Stromal cell of bone marrow (primary cell): ENCODE measurements around the gene KCTD2.
A peak's percentile ranks its signal among the peaks of the same experiment; 100 is the strongest.
"Not testable (repeated sequence)": the region's sequence is repeated elsewhere in the genome, so short reads cannot be mapped to it uniquely, and the experiment has no call there.

Source experiments
- DNase-seq: peaks from one replicate; pipeline ENCODE4 v3.0.0-alpha.2; 2012; ENCODE audit warnings: low read depth

The KCTD2 gene, protein sequence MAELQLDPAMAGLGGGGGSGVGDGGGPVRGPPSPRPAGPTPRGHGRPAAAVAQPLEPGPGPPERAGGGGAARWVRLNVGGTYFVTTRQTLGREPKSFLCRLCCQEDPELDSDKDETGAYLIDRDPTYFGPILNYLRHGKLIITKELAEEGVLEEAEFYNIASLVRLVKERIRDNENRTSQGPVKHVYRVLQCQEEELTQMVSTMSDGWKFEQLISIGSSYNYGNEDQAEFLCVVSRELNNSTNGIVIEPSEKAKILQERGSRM

DNA sequence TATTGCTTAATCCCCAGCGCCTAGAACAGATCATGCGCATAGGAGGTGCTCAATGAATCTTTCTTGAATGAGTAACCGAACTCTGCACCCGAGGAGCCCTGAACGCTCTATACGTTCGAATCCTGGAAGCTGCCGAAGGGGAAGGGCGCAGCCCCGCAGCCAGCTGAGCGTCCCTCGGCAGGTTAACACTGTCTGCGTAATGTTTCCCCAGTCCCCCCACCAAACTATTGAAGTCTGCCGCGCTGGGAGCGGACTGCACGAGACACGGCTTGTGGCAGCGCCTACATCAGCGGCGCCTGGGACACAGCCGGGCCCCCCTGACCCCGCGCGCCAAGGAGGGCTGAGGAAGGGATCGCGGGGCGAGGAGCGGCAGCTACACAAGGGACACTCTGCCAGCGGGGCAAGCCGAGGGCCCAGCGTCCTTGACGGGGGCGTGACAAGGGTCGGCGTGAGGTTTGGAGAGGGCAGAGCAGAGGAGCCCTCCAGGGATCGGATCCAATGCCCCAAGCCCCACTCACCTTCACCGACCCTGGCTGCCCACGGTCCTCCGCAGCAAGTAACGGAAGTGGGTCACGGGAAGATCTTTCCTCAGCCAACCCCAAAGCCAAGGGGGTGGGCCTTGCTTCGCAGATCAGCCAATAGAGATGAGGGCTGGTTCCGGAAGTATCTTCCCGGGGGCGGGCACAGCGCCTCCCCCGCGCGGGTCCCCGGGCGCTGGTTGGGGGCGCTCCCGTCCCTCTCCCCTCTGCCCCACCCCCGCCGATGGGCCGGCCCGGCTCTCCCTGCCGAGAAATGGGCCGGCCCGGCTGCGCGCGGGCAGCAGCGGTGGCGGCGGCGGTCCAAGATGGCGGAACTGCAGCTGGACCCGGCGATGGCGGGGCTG, at the start of gene KCTD2, which contains the start of gene ATP5PD:
KCTD2 (plus strand) TSS at position 819 of the 883 bp plus-strand sequence; CDS start at position 845, 26 bp downstream.
ATP5PD (minus strand) TSS at position 563 of the 883 bp plus-strand sequence. CDS start 4,319 bp downstream, outside the sequence.
- peak; percentile 95 for DNase-seq

DNA sequence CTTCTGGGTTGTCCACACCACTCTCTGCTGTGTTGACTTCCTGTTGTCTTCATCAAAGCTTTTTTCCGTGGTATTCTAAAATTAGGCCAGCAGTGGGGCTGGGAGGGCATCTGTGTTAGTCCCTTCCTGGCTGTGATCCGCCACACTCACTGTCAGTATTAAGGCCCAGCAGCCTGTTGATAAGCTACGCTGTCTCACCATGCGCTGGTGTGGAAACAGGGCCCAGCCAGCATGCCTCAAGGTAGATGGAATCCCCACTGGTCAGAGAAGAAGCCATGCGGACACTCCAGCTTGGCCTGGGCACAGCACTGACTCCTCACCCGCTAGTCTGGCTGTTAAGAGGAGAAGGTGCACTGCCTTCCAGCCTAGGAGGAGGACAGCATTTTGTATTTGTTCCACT, 48.2 kb upstream of the KCTD2 start:
- DNase-seq: no peak

DNA sequence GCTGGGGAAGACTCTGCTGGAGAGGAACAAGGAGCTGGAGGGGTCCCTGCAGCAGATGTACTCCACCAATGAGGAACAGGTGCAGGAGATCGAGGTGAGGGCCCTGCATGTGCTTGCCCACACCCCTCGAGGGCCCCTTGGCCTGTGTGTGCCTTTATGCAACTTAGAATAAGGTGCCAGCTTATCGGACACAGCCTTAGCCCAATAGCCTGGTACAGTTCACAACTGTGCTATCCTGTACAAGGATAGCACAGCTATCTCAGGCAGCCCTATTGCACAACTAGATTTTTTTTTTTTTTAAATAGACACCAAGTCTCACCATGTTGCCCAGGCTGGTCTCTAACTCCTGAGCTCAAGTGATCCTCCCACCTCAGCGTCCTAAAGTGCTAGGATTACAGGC, 47.5 kb upstream of the KCTD2 start:
- DNase-seq: no peak

DNA sequence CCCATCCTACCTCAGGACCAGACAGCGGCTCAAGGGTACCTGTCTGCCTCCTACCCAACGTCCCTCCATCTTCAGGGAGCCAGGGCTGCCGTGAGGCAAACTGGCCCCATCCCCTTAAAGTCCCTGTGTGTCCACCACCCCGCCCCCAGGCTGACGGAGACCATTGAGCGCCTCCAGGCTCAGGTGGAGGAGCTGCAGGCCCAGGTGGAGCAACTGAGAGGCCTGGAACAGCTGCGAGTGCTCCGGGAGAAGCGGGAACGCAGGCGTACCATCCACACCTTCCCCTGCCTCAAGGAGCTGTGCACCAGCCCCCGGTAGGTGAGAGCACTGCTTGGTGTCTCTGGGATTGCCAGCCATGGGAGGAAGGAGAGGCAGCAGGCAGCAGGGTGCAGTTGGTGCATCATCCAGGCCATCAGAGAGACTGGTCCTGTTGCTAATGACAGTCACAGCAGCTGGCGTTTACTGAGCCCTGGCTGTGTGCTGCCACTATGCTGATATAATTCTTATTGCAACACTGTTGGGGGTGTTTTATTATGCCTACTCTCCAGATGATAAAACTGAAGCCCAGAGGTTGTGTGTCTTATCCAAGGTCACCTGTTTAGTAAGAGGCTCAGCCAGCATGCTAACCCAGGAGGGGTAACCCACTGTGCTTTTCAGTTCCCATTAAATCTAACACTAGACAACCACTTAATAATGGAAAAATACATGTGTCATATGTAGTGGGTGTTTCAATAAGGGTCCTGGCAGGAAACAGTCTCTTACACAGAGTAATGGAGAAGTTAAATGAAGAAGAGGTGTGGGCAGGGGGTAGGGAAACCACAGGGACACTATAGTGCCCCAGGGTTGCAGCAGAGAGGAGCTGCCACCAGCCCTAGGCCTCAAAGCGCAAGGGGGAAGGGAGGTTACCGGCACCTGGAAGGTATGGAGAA, 44.8 kb upstream of the KCTD2 start:
- DNase-seq: no peak

DNA sequence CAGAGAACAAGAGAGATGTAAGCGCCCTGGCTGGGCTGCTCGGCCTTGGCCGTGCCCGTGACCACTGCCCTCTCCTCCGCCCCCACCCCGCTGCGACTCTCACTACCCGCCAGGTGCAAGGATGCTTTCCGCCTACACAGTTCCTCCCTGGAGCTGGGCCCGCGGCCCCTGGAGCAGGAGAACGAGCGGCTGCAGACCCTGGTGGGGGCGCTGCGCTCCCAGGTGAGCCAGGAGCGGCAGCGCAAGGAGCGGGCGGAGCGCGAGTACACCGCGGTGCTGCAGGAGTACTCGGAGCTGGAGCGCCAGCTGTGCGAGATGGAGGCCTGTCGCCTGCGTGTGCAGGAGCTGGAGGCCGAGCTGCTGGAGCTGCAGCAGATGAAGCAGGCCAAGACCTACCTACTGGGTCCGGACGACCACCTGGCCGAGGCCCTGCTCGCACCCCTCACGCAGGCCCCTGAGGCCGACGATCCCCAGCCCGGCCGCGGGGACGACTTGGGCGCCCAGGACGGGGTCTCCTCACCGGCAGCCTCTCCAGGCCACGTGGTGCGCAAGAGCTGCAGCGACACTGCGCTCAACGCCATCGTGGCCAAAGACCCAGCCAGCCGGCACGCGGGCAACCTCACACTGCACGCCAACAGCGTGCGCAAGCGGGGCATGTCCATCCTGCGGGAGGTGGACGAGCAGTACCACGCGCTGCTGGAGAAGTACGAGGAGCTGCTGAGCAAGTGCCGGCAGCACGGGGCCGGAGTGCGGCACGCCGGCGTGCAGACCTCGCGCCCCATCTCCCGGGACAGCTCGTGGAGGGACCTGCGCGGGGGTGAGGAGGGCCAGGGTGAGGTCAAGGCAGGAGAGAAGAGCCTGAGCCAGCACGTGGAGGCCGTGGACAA, 43.7 kb upstream of the KCTD2 start:
- DNase-seq: no peak

DNA sequence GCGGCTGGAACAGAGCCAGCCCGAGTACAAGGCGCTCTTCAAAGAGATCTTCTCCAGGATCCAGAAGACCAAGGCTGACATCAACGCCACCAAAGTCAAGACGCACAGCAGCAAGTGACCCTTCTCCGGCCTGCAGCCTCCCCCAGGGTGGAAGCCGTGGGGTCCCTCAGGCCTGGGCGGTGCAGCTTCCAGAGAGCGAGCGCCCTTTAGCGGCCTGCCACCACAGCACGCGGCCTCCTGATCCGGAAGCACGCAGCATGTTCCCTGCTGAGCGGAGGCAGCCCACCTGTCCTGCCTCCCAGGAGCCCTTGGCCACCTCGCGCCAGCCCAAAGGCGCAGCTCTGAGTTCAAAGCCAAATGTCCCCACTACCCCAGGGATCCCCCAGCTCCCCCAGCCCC, 43.1 kb upstream of the KCTD2 start:
- no peak for DNase-seq

DNA sequence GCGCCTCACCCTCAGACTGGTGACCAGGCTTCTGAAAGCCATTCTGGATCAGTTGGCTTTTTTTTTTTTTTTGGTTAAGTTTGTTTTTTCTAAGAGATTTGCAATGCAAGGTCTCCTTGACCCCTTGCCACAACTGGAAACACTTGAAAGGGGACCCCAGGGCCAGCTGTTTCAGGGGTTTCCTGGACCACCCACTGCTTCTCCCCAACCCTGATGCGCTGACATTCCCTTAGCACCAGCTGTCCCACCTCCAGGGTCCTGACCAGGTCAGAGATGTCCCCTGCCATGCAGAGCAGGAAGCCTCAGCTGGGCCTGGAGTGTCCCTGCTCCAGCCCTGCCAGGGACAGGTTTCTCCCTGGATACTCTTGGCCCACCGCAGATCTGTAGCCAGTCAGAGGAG, 42.7 kb upstream of the KCTD2 start:
- DNase-seq: no peak

DNA sequence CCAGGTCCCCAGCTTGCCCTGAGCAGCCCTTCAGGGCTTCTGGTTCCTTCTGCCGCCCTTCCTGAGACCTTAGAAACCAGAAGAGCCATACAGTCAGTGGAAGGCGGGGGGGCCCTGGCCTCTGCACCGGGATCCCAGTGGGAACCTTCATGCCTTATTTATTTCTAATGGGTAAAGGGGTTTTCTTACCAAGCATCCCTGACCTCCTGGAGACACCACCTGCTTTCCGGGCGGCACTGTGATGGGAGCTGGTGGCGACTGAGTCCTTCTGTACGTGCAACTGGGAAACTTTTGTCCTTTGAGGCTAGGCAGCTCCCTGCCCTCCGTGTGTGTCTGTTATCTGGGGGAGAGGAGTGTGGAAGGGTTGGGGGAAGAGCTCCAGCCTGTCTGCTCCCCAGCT, 41.7 kb upstream of the KCTD2 start:
- no peak for DNase-seq

DNA sequence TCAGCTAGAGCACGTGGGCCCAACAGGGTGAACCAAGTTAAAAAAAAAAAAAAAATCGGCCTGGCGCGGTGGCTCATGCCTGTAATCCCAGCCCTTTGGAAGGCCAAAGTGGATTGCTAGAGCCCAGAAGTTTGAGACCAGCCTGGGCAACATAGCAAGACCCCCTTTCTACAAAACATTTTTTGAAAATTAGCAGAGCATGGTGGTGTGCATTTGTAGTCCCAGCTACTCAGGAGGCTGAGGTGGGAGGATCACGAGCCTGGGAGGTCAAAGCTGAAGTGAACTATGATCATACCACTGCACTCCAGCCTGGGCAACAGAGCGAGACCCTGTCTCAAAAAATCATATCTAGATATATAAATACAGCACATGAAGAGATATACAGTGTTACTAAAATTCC, 40.9 kb upstream of the KCTD2 start:
- DNase-seq: not testable (repeated sequence)

DNA sequence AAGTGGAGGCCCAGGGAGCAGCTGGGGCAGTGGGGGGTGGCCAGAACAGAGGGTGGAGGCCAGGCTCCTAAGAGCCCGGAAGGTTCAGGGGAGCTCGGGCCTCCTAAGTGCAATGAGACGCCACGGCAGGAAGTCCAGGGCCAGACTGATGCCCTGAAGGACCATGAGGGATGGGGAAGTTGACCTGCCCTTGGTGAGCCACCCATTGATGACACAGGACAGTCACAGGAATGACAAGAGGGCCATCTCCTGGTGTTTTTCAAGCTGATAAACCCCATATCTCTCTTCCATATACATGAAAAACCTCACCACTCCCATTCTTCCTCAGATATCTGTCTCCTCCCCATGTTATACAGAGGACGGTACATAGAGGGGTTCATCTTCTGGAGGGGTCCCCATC, 40.4 kb upstream of the KCTD2 start:
- no peak for DNase-seq

DNA sequence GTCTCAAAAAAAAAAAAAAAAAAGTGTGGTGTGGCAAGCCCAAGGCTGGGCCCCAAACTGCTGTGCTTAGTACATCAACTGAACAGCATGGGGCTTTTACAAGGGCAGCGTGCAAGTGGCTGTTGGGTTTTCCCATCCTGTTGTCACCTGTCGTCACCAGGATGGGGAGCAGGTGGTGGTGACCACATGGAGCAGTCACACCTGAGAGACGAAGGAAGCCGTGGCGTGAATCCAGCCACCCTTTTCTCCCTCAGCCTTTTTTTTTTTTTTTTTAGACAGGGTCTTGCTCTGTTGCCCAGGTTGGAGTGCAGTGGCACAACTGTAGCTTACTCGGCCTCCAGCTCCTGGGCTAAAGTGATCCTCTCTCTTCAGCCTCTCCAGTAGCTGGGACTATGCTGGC, 38.7 kb upstream of the KCTD2 start:
- DNase-seq: no peak

DNA sequence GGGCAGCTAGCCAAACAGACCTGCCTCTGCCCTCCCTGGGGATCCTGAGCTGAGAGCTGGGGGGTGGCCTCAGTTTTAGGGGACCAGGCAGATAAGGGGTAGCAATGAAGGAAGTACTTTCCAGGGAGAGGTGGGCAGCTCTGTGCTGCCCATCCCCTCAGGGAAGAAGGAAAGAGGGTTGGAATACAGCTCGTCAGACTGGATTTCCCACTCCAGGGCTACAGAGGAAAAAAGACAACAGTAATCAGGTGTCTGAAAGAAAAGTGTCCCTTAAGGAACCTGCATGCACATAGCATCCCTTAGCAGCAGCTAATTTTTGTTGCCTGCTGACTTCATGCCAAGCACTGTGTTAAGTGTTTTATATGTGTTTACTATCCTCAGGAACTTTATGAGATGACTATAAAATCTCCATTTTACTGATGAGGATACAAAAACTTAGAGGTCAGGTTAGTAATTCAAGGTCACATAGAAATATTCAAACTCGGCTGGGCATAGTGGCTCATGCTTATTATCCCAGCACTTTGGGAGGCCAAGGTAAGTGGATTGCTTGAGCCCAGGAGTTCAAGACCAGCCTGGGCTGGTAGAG, 37.8 kb upstream of the KCTD2 start:
- DNase-seq: no peak

DNA sequence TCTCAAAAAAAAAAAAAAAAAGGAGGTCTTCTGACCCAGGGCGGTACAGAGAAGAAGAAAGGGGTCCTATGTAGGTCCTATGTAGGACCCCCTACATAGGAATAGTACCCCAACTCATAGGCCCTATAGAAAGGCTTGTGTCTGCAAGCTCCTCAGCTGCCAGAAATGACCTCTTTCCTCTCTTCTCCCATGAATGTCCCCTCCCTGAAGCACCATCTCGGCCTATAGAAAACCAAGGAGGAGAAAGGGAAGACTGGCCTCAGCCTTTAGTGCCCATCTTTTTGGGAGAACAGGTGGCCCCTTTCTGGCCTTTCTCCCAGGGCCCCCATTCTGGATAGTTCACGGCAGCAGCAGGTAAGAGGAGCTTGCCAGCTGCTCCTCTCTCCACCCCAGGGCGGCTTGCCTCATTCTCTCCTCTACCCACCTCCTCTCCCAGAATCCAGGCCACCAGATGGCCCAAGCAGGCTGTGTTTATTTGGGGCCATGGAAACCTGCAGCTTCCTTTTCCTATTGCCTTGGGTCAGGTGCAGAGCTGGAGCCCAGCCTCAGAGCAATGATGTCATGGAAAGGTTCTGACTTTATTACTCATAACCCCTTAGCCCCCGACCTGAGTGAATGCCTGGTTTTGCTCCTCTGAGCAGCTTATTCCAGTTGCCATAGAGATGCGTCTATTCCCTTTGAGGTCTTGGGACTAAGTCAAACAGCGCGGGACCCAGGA, 36.2 kb upstream of the KCTD2 start:
- peak; percentile 41 for DNase-seq

DNA sequence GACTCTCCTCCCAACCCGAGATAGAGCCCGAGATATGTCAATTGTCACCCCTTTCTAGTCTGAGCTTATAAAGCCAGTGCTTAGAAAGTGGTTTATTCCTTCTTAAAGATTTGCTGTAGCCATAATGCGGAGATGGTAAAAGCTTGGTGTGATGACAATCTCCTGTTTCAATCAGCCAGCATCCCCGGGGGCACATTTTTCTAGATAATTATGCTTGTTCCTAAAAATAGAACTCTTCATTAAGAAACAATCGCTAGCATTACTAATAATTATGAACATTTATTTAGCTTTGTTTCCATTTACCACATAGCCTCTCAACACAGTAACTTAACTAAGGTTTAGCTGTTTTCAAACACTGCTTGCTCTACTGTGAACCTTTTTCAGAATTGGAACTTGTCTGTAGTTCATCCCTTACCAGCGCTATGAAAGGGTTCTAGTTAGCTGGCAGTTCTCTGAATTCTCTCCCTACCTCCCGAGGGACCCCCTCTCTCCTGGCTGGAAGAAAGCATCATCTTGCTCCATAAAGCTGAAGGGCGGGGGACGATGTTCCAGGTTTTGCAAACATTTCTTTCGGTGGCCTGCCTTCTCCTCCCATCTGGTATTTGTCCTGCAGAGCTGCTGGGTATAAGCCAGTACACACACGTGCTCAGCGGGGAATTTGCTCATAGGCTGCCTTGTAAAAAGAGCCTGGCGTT, 35.5 kb upstream of the KCTD2 start:
- DNase-seq: peak; percentile 51

DNA sequence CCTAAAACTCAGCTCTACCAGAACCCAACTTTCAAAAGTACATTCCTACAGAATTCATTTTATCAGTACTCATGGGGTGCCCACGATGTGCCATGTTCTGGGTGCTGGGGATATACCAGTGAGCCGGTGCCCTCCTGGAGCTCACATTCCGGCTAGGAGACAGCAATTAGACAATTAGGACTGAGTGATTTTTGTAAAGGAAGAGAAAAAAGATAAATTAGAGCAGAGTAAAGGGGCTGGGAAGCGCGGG, 35.0 kb upstream of the KCTD2 start:
- DNase-seq: no peak

DNA sequence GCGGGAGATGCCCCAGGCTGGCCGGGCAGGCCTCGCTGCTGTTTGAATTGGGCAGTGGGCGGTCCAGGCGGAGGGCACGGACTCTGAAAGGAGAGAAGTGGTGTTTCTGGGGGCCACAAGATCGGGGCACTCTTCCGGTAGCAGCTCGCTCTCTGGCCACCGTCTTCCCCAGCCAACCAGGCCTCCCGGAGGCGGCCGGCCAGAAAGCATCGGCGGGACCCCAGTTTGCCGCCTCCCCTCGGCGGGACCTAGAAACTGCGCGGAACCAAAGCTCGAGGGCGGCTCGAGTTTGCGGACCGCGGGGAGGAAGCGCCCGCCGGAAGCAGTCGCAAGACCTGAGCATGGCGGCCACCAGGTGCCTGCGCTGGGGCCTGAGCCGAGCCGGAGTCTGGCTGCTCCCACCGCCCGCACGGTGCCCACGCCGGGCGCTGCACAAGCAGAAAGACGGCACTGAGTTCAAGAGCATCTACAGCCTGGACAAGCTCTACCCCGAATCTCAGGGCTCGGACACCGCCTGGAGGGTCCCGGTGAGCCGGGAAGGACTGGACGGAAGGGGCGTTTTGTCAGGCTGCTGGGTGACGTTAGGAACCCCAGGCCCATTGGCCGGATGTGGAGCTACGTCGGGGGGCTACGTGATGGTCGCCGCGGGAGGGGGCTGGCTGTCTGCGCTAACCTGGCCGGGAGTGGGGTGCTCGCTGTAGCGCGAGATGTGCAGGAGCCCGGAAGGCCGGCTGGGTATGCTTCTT, 34.5 kb upstream of the KCTD2 start, which contains the start of gene MRPL58:
MRPL58 (plus strand) TSS at position 325 of the 746 bp plus-strand sequence; CDS start at position 342, 17 bp downstream.
- peak; percentile 65 for DNase-seq

DNA sequence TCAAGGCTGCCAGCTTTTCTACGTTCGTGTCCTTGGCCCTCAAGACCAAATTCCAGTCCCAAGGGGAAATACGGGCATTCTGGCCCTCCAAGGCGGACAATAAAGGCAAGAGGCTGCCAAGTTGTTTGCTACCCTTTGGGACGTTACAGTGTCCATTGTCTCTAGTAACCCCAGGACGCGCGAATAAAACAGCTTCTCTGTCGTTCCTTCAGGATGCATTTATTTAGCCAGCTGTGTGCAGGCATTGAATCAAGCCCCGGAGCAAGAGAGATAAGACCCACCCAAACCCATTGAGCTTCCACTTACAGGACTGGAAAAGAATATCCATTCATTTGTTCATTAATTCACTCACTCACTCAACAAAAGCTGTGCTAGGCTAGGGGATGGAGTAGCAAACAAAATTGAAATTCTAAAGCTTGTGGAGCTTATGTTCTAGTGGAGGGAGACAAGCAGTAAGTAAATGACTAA, 33.9 kb upstream of the KCTD2 start:
- DNase-seq: no peak

DNA sequence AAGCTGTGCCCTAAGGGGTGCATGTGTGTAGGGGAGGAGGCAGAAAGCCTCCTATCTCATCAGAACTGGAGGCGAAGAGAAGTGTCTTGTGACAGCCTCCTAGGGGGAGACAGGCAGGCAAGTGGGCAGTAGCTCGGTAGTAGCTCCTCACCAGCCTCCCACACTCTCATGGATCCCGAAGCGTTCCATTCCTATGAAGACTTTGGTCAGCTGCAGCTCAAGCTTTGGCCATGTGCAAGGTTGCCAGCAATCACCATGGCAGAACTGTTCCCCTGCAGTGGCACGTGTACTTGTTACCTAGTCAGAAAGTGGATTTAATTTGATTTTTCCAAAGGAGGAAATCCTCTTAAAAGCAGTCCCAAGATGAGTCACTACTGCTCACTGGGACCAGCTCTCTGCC, 27.9 kb upstream of the KCTD2 start:
- no peak for DNase-seq

DNA sequence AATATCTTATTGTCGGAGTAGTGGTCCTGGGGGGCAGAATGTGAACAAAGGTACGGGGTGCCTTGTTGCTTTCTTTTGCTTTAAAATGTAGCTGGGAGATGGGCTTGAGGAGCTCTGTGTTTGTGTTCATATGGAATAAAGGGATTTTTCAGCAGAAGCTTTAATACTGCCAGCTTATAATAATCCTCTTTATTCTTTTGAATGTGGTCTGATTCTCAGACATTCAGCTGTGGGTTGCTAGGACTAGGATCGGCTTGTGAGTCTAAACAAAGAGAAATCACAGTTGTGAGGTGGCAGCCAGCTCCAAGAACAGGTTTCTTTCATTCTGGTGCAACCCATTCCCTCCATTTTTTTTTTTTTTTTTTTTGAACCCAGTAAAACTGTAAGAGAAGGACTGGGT, 27.3 kb upstream of the KCTD2 start:
- no peak for DNase-seq
